HG03045 (cell line): ENCODE results near the gene HOXA3.

Experiments
- ATAC-seq: cut with Tn5 transposase; IDR thresholded peaks from one replicate; pipeline ENCODE4 v1.9.1; 2021; ENCODE audit warnings: mild to moderate bottlenecking, moderate library complexity; ENCODE audit not compliant: unreplicated experiment

HOXA3 gene

DNA sequence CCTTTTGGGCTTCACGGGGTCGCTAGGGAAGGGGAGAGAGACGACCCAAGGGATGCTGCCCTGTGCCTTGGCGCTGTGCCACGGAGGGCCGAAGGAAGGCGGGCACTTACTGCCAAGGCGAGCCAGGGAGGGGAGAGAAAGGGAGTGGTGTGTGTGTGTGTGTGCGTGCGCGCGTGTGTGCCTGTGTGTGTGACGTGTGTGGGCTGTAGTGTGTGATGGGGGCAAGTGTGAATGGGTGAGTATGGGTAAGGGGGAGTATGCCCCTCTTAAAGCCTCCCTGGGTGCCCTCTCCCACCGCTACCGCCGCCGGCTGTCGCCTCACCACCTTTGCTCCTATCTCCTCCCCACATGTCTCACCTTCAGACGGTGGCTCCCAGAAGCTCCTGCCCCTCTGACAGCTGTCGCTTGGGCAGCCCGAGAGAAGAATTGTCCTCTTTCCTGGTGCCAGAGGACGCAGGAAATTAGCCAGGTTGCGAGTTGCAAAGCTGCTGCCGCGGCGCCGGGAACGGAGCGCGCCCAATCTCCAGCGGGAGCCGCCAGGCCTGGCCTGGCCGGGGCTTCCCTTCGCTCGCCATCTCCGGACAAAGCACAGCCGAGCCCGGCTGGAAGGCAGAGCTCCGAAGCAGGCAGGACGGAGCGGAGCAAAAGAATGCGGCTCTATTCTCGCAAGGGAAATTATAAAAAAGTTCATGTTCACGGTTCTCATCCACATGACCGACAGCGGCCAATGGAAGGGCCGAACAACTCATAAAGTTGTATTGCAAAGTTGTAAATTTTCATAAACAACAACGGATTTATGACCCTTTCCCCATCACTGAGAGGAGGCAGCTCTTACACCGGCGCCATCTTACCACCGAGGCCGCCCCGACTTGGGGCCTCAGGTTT is at the start of gene HOXA3:
Gene HOXA3, minus strand, starts transcription at position 653 of the 885 bp plus-strand sequence. CDS start 41,943 bp downstream, outside the sequence.
- ATAC-seq, result no peak

DNA sequence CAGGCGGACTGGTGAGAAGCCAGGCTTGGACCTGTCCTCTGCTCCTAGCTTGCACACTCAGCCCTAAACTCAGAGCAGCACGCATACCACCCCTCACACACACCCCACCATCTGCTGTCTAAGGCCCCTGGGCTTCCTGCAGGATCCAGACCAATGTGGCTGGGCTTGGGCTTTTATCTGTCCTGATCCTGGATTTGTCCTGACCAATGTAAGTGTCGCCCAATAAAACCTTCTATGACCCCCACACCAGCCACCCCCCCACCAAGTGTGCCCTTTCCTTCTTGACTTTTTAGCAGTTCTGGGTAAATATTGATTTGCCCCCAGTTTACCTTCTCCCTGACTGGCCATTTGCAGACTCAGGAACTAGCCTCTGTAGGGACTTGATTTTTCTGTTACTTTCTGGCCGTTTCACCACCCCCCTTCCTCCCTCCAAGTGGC is 49.2 kb upstream of the HOXA3 start:
- ATAC-seq, result no peak

DNA sequence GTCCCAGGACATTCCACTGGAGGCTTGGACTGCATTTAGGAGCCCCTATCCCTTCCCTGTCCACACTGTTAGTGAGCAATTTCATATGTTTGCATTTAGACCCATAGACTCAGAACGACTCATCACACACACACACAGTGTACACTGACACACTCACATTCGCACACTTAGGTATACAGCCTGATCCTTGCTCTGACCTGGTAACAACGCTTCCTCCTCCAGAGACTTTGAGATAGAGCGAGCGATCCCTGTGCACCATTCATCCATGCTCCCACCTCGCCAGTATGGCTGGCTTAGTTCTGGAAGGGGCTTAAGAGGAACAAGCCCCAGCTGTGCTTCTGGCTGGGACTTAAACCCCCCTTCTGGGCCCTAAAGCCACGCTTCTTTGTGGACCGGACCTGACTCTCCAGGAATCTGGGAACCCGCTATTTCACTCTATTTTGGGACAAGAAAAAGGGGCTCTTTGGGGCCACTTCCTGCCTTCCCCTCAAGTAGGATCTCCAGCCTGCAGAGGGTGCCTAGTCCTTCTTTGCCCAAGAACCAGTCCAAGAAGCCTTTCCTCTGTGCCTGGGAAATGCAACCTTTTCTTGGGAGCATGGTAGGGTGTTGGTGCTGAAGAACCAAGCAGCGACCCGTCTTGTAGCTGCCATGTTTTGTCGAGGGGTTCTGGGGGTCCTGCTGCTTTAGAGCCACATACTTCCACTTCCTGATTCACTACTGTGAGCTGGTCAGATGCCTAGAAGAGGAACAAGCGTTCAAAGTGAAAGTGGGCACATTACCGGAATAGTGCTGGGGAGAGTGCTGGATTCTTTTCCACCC is 48.6 kb upstream of the HOXA3 start:
- no peak for ATAC-seq

DNA sequence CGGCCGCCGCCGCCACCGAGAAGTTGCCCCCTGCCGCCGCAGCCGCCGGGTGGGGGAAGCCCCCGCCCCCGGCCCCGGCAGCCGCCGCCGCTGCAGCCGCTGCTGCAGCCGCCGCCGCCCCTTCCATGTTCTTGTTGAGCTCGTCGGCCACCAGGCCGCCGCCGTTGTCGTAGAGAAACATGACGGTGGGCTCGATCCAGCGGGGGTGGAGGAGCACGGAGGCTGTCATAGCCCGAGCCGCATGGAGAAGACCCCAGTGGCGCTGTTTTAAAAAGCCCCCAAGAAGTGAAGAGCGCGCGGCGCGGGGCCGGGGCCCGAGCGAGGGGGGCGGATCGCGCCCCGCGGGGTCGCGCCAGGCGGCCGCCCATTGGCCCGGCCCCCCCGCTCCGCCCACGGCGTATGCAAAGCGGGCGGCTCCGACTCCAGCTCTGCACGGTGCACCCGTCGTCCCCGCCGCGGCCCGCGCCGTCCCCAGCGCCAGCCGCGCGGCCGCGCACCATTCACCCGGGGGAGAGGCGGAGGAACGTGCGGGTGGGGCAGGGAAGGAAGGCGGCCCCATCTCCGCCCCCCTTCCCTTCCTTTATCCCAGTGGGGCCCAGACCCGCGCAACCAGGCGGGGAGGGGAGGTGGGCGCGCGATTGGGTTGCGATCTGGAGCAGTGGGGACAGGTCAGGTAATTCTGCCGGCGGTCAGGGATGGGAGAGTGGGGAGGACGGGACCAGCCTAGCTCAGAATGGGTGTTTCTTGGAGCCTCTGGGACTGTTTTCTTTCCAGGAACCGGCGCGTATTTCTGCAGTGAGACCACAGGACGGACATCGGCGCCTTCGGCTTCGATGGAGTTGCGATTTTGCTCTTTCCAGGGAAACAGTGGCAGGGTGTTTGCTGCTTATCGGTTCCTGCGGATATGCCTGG is 47.7 kb upstream of the HOXA3 start, which contains the start of gene HOXA13:
Gene HOXA13, minus strand, starts transcription at position 243 of the 912 bp plus-strand sequence. Its CDS starts 14 bp downstream, at position 229.
- ATAC-seq, result no peak

DNA sequence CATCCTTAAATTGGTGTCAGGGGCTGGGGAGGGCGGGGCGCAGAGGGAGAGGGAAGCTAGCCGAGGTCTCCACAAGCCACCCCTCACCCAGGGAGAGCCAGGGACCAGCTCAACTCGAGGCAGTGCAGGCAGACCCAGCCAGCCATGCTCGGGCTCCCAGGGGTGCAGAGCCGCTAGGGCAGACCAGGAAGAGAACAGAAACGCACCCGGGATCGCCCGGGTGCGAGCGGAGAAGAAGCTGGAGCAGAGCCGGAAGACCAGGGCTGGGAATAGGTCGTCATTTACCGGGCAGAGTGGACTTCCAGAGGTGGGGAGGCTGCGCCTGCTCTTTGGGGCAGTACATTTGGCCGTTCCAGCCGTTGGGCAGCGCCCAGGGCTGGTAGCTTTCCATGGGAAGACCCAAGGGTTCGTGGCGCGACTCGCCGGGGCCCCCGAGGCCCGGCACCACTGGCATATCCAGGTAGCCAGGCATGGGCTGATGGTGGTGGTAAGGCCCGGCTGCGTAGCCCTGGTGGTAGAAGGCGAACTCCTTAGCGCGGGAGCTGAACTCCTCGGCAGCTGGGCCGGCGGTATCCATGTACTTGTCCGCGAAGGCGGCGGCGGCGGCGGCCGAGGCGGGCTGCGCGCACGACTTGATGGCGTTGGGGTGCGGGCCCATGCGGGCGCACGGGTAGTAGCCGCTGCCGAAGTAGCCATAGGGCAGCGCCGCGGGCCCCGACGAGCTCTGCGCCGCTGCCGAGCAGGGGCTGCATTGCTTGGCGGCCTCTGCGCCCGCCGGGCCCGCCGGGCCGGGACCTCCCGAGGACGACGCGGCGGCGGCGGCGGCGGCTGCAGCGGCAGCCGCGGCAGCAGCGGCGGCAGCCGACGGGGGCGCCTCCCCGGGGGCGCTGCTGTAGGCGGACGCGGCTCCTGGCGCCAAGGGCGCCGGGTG is 46.8 kb upstream of the HOXA3 start:
- no peak for ATAC-seq

DNA sequence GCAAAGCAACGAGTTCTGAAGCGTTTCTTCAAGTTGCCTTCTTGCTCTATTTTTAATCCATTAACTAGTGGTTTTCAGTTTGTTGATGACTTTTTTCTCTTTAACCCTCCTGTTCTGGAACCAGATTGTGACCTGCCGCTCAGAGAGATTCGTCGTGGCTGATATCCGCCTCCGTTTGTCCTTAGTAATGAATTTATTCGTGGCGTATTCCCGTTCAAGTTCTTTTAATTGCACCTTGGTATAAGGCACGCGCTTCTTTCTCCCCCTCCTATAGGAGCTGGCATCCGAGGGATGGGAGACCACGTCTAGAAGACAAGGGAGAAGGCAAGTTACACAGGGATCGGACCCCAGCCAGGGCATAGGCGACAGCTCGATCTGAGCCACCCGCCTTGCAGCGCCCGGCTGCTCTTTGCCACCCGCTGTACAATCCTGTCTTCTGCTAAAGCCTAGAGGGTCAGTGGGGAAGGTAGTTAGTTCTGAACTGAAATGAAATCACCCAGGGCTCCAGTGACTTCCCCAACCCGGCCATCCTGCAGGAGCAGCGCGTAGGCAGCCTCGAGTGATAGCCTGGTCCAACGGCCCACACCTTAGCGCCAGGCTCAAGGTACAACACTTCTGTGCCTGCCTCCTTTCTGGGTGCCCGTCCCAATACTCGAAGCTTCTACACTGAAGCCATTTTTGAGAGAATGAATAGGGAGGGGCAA is 45.9 kb upstream of the HOXA3 start:
- no peak for ATAC-seq

DNA sequence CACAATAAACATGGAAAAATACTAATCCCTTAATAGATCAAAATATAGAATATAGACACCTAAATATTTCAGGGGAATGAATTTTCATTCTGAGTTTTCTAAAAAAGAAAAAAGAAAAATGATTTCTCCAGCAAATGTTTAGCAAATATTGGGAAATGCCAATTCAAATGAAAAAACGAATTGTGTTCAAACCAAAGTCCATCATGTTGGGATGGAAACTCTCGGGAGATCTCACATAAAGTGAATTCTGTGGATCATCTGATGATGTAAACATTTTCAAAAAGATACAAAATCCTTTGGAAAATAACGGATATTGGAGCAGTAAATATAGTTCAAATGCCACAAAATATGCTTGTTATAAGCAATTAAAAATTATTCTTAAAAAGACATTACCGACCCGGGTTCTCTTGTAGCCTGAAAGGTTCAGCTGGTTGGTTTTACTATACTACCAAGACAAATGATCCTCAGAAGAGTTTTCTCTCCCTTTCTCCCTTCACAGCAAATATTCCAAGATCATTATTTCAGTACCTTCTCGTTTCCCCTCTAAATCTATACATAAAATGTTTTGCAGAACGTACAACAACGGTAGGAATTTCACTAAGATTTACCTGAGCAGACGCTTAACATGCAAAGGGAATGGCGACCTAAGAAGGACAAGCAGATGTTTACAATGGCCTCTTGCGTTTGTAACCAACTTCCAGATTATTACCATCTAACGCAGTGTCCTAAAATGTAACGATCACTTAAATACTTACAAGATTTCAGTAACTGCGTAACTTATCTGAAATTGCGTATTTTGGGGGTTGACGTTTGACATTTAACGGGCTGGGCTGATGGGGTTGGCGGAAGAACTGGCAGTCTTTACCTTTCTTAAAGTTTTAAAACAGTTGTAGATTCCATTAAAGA is 45.0 kb upstream of the HOXA3 start:
- no peak for ATAC-seq

DNA sequence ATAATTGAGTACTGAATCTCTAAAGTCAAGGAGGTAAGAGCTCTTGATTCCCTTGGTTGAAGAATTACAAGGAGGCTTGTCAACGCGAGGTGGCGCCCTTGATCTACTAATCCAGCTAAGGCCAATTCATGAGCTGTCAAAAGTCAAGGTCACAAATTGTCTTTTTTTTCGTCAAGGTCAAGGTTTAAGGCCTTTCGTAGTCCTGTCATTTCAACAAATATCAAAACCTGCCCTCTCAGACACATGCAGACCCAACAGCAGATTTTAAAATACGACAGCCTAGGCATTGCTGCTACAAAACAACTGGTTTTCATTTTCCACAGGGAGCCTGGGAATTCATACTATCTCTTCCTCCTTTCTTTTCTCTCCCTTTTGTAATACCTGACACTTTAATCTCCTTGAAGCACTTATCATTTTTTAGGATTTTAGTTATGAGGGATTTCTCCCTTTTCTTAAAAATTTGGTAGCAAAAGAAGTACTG is 43.9 kb upstream of the HOXA3 start:
- ATAC-seq, result no peak

DNA sequence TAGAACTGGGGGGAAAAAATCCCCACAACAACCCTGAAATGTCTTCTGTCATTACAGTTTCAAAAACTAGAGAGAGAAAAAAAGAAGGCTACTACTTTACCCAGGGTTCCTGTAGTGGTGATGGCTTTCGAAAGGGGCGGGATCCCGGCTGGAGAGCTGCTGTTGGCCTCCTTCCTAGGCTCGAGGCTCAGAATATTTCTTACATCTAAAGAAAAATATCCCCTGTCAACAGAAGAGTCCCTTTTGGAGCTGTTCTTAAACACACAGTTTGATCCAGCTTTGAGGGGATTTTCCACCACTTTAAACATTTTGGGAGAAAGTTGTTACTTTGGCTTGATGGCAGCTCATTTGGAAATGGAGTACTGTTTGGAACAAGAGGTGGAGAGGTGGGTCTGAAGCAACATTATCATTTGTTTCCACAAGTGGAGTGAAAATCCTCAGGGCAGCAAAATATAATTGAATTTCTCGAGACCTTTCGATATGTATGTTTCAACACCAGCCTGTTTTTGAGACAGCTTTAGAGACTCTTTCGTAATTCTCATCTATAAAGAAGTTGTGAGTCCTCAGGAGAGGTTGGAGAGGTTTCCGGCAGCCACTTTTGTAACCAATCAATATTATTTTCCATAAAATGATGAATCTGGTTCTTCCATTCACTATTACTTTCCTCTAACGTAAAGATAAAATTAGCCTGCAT is 42.5 kb upstream of the HOXA3 start:
- no peak for ATAC-seq

DNA sequence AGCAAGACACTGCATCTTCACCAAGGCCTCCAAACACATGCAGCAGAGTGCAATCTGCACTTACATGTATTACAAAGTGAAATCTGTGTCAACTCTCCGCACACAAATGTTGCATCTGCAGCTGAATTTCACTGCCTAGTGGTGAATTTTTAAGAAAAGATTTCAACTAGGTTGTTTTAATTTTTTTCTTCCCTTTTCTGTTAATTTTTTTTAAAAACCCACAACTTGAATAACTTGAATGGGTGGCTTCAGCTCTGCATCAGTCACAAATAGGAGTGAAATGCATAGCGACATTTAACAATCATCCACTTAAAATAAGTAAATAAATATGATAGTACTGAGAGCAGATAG is 41.6 kb upstream of the HOXA3 start:
- ATAC-seq, result no peak

DNA sequence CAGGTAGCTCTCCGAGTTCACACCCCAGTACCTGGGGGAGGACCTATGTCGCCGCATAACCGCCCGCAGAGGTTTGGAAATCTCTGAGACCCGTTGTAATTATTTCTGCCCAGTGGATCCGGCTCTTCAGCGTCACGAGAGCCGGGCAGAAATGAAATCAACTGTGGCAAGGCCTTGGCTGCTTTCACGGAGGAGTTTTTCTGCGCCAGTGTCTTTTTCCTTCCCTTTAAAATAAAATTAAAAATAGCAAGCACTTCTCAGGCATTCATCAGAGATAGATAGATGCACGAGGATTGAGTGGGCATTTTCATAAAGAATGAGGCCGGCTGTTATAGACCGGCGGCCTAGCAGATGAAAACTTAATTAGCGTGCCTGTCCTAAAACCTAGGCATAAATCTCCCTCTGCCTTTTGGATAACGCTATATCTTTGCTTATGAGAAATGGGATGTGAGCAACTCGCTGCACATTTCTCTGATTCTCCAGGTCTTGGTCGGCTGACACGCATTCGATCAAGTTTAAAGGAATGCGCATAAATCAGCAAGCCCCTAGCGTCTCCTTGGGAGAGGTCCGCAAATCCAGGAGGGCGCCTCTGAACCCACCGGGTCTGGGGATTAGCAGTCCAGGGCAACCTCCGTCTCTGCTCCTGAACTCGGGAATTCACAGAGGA is 41.1 kb upstream of the HOXA3 start:
- ATAC-seq, result no peak

DNA sequence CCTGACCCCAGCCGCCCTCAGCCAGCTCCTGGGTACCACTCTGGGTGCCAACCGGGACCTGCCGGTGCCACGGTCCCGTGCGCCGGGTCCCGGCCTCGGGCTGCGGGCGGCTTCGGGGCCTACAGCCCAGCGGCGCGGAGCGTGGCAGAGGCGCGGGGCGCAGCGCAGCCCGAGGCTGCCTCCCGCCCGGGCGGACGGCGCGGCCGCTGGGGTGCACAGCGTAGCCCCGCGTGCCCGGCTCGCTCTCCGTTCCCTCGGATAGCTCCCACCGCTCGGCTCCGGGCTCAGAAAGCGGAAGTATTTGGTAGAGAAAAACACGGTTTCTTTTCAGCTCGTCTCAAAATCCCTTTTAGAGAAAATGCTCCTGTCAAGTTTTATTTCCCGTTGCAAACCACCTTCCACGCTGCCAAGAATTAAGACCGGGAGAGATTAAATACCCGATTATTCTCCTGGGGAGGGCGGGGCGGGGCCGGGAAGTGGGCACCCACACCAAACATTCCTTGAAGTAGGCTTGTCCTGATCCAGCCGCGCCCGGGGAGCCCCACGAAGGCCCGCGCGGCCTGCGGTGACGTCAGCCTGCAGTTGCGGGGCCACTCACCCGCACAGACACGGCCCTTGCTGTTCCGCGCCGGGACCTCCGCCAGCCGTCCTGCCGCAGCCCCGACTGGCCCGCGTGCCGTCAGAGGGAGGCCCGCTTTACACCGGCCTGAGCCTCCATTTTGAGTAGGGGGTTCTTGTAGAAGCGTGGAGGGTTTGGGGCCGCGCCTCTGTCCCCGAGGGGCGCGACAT is 40.4 kb upstream of the HOXA3 start:
- ATAC-seq, result no peak

DNA sequence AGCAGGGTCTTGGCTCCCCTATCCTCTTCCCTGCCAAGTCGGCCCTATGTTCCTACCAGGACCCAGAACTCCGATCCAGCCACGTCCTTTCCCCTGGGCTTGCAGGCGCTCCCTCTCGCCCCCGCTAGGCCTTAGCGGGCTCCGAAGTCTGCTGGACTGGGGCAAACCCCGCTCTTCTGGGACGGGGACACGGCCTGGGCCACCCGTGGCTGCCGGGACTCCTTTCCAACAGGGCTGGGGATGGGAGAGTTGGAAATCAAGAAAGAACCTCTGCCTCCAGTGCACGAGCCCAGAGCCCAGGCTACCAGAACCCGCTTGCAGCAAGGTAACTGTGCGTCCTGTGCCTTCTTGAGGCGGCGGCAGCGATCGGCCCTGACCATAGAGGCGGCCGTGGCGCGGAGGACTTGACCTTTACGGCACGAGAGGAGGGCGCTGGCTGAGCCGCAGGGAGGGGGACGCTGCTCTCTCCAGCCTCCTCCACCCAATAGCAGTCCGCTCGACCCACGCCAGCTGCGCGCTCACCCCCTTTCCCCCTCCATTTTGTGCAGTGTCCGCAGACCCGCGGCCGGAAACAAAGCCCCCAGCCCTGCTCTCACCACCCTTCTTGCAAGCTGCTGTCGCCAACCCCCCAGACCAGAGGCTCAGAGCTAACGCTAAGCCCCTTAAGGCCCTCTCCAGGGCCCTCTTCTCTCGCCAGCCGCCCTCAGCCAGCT is 39.6 kb upstream of the HOXA3 start:
- no peak for ATAC-seq

DNA sequence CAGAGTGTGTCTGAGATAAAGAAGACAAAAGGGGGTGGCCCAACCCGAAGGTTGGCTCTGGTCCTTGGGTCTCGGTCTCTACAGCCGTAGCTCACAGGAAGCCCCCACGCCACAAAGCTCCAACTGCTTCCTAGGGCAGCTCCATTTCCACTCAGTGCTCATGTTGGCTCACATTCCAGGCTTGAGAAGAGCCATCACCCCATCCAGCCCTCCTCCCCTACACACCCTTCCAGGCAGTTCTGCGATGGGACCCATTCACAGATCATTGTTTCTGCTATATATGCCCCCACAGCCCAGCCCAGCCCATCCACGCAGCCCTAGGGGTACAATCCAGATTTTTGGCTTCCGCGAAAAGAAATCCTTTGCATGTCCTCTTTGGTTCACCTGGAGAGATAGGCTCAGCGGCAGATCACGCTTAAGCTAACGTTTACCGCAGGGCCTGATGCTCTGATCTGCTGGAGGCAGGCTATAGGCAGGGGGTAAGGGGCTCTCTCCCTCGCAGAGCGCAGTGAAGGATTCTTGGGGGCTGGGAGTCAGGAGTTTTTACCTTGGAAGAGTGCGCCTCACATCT is 38.9 kb upstream of the HOXA3 start:
- ATAC-seq, result no peak
